Measurements from ENCODE around the gene RCBTB2.

- no peak for TF ChIP-seq POLR2A (IDR thresholded peaks at IDR 0.05)
- TF ChIP-seq CTCF (IDR thresholded peaks at IDR 0.05 in 8 of 11, conservative IDR thresholded peaks at IDR 0.05 in 3 of 11) = no peak
- no peak for TF ChIP-seq POLR2AphosphoS5 (IDR thresholded peaks at IDR 0.05)
These were observed 83.8 kb downstream of the RCBTB2 start for GRCh38 chr13:48448959-48449614.

Data from spleen (tissue), 7 donors.